ENCODE data around the gene KCNA1. TPM values are rescaled to one million over a fixed set of nuclear protein-coding genes. Genes with fewer than 3 reads are reported as not detected.

Gene KCNA1
- total and polyA plus RNA-seq, 12 donors, result 0.22 TPM; not detected in 11

GRCh38 chr12:4959381-4959780 is 49.7 kb downstream of the KCNA1 start:
- no peak for ATAC-seq
- no peak overlapping the region for H3K4me3 ChIP-seq
- no peaks in the 10 kb centered on the region for H3K36me3 ChIP-seq
- no peak overlapping the region for H3K27ac ChIP-seq
- intact Hi-C loops (cut with DNase I), result no loop called here
- TF ChIP-seq, protein P1, sequence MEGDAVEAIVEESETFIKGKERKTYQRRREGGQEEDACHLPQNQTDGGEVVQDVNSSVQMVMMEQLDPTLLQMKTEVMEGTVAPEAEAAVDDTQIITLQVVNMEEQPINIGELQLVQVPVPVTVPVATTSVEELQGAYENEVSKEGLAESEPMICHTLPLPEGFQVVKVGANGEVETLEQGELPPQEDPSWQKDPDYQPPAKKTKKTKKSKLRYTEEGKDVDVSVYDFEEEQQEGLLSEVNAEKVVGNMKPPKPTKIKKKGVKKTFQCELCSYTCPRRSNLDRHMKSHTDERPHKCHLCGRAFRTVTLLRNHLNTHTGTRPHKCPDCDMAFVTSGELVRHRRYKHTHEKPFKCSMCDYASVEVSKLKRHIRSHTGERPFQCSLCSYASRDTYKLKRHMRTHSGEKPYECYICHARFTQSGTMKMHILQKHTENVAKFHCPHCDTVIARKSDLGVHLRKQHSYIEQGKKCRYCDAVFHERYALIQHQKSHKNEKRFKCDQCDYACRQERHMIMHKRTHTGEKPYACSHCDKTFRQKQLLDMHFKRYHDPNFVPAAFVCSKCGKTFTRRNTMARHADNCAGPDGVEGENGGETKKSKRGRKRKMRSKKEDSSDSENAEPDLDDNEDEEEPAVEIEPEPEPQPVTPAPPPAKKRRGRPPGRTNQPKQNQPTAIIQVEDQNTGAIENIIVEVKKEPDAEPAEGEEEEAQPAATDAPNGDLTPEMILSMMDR (IDR thresholded peaks at IDR 0.05), result no peak
- H3K9me3 ChIP-seq, result no peaks in the 10 kb centered on the region
- H3K4me1 ChIP-seq, result peaks cover 0 to 6% (median 0%) of the 10 kb centered on the region in 9 donors
- DNase-seq, result no peak
- 83 to 93% methylated on average over 4 of the region's 4 CpGs for WGBS, 2 donors
- peaks cover 0 to 44% (median 31%) of the 10 kb centered on the region in 7 donors for H3K27me3 ChIP-seq

DNA sequence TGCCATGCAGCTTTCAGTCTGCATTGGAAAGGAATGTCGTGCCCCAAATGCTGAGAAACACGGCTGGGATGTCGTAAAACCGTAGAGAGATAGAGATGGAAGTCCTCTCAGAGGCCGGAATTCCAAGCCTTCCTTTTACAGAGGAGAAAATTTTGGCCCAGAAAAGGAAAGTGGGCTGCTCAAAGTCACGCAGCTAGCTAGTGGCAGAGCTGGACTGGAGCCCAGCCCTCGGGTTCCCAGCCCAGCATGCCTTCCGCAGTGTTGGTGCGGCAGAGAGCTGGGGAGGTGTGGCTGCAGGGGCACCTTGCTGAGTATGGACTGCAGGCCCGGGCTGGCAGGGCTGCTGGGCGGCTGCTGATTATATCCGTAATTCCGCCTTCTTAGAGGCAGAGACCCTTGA is 50.3 kb downstream of the KCNA1 start:
- H3K36me3 ChIP-seq, result no peaks in the 10 kb centered on the region
- DNase-seq (peak; percentile 16 to 33), ATAC-seq (peak in 7 of 8 donors; percentile 72 to 85 (median 77))
- peaks cover 0 to 45% (median 33%) of the 10 kb centered on the region in 7 donors for H3K27me3 ChIP-seq
- H3K27ac ChIP-seq, result peak overlapping the region in 5 of 10 donors; percentile 26 to 59 (median 37)
- TF ChIP-seq, protein P1 (IDR thresholded peaks at IDR 0.05), result no peak
- peak overlapping the region in 7 of 10 donors; percentile 2 to 34 (median 26) for H3K4me3 ChIP-seq
- H3K4me1 ChIP-seq, result peaks cover 0 to 6% (median 0%) of the 10 kb centered on the region in 9 donors
- WGBS, 2 donors, result 30 to 43% methylated on average over 13 of the region's 13 CpGs
- H3K9me3 ChIP-seq, result no peaks in the 10 kb centered on the region
- intact Hi-C loops (cut with DNase I), result no loop called here

DNA sequence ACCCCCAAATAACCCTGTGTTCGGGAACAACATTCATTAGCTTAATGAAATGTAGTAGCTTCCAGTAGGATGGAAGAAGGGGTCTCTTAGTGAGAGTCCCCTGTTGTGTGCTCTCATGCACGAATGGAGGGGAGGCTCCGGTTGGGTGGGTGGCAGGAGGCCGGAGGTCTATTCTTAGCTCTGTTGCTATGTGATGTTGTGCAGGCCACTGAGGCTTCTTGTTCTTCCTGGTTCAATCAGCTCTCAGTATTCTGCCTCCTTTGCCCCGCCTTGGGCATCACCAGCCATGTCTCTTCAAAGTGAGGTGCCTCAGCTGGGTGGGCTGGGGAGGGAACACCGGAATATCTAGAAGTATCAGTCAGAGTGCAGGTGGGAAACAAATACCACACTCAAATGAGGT is 50.8 kb downstream of the KCNA1 start:
- no peaks in the 10 kb centered on the region for H3K9me3 ChIP-seq
- 56 to 71% methylated on average over 6 of the region's 6 CpGs for WGBS, 2 donors
- H3K27ac ChIP-seq, result peak overlapping the region in 3 of 10 donors; percentile 28 to 59 (median 56)
- TF ChIP-seq, protein P1 (IDR thresholded peaks at IDR 0.05), result no peak
- DNase-seq (peak in 1 of 2 donors; percentile 7), ATAC-seq (peak in 7 of 8 donors; percentile 43 to 78 (median 56))
- H3K36me3 ChIP-seq, result no peaks in the 10 kb centered on the region
- peak overlapping the region in 1 of 10 donors; percentile 34 for H3K4me3 ChIP-seq
- H3K4me1 ChIP-seq, result peaks cover 0 to 6% (median 0%) of the 10 kb centered on the region in 9 donors
- intact Hi-C loops (cut with DNase I), result no loop called here
- peaks cover 0 to 41% (median 32%) of the 10 kb centered on the region in 7 donors for H3K27me3 ChIP-seq

DNA sequence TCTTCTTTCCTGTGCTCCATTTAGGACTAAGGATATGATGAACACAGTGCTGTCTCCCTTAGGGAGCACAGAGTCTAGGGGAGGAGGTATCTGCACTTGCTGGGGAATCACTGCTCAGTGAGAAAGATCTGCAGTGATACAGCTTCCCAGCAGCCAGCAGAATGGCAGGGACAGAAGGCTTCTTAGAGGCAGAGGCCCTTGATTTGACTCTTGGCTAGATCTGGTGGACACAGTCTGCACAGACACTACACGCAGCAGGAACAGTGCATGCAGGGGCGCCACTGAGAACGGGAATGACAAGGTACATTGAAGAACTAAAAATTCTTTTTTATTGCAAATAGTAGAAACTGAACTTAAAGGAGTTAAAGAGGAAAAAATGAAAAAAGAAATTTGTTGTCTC is 51.6 kb downstream of the KCNA1 start:
- Histone ChIP-seq H3K4me3 (no peak overlapping the region), H3K27me3 (peaks cover 0 to 42% (median 27%) of the 10 kb centered on the region in 7 donors), H3K27ac (no peak overlapping the region), H3K4me1 (peaks cover 0 to 6% (median 0%) of the 10 kb centered on the region in 9 donors), H3K36me3 (no peaks in the 10 kb centered on the region), H3K9me3 (no peaks in the 10 kb centered on the region)
- intact Hi-C loops (cut with DNase I), result no loop called here
- ATAC-seq (no peak), DNase-seq (no peak)
- 72 to 80% methylated on average over 3 of the region's 3 CpGs for WGBS, 2 donors
- TF ChIP-seq, protein P1 (IDR thresholded peaks at IDR 0.05), result no peak
